SK-N-MC (cell line): ENCODE results near the gene AKR1C3.

ENCODE experiments used
- EZH2 ChIP-seq: fragments of 200-600 bp; sonication (generic); IDR thresholded peaks from one replicate; pipeline ENCODE4 v1.6.1; 2017; ENCODE audit warnings: antibody characterized with exemption
- FOXP2 ChIP-seq: optimal IDR thresholded peaks from 2 replicates; pipeline ENCODE3; 2011; ENCODE audit warnings: mild to moderate bottlenecking, moderate library complexity; ENCODE audit not compliant: insufficient read depth; ENCODE audit errors: extremely low read length, control extremely low read depth
- POLR2AphosphoS5 ChIP-seq: IDR thresholded peaks from 2 replicates; pipeline ENCODE4 v1.6.1; 2012; ENCODE audit warnings: mild to moderate bottlenecking, low read depth, low read length, borderline replicate concordance

DNA sequence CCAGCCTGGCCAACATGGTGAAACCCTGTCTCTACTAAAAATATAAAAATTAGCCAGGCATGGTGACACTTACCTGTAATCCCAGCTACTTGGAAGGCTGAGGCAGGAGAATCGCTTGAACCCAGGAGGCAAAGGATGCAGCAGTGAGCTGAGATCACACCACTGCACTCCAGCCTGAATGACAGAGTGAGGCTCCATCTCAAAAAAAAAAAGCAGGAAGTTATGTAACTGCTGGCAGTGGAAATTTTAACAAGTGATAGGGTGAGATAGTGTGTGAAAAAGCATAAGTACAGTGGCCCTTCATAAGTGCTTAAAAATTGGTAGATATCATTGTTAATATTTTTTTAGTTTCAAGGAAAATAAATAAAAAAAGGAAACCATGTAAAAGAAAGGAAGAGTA is 12.3 kb downstream of the AKR1C3 start:
- TF ChIP-seq EZH2 (no peak), POLR2AphosphoS5 (no peak), FOXP2 (no peak)
